IPS-18c (cell line): ENCODE measurements around the gene SLC22A14.

Source experiments
- H3K4me3 ChIP-seq: 2 replicates; pipeline ENCODE4 v1.7.0; 2013; ENCODE audit warnings: low read depth, mild to moderate bottlenecking, low read length, moderate library complexity; ENCODE audit not compliant: insufficient read depth
- H3K9me3 ChIP-seq: one replicate; pipeline ENCODE4 v1.6.1; 2013; ENCODE audit warnings: mild to moderate bottlenecking, low read length, moderate library complexity; ENCODE audit not compliant: control insufficient read depth, insufficient read depth

Gene SLC22A14

GRCh38 chr3:38297947-38298711, 16.0 kb downstream of the SLC22A14 start:
- Histone ChIP-seq H3K9me3 (no peaks in the 10 kb centered on the region), H3K4me3 (no peak overlapping the region)

GRCh38 chr3:38306941-38307340, 24.8 kb downstream of the SLC22A14 start:
- H3K4me3 ChIP-seq, result no peak overlapping the region
- H3K9me3 ChIP-seq, result no peaks in the 10 kb centered on the region

GRCh38 chr3:38307599-38307998, 25.5 kb downstream of the SLC22A14 start:
- Histone ChIP-seq H3K9me3 (no peaks in the 10 kb centered on the region), H3K4me3 (no peak overlapping the region)

- Histone ChIP-seq H3K4me3 (no peak overlapping the region), H3K9me3 (no peaks in the 10 kb centered on the region)
These were observed 26.4 kb downstream of the SLC22A14 start for GRCh38 chr3:38308456-38308855.

GRCh38 chr3:38311476-38311875, 29.4 kb downstream of the SLC22A14 start:
- H3K9me3 ChIP-seq, result no peaks in the 10 kb centered on the region
- no peak overlapping the region for H3K4me3 ChIP-seq

- Histone ChIP-seq H3K4me3 (no peak overlapping the region), H3K9me3 (no peaks in the 10 kb centered on the region)
These were observed 29.8 kb downstream of the SLC22A14 start for GRCh38 chr3:38311941-38312340.

- no peaks in the 10 kb centered on the region for H3K9me3 ChIP-seq
- no peak overlapping the region for H3K4me3 ChIP-seq
These were observed 30.3 kb downstream of the SLC22A14 start for GRCh38 chr3:38312356-38312755.

- H3K4me3 ChIP-seq, result no peak overlapping the region
- H3K9me3 ChIP-seq, result no peaks in the 10 kb centered on the region
These were observed 31.2 kb downstream of the SLC22A14 start for GRCh38 chr3:38313263-38313662.

- H3K4me3 ChIP-seq, result no peak overlapping the region
- H3K9me3 ChIP-seq, result no peaks in the 10 kb centered on the region
These were observed 31.6 kb downstream of the SLC22A14 start for GRCh38 chr3:38313695-38314094.

- H3K4me3 ChIP-seq, result no peak overlapping the region
These were observed 32.1 kb downstream of the SLC22A14 start for GRCh38 chr3:38314112-38314763.

GRCh38 chr3:38314764-38315487, 32.8 kb downstream of the SLC22A14 start:
- Histone ChIP-seq H3K9me3 (no peaks in the 10 kb centered on the region), H3K4me3 (no peak overlapping the region)

More at GRCh38 chr3:38314112-38314763, 32.1 kb downstream of the SLC22A14 start:
- no peaks in the 10 kb centered on the region for H3K9me3 ChIP-seq

- Histone ChIP-seq H3K9me3 (no peaks in the 10 kb centered on the region), H3K4me3 (no peak overlapping the region)
These were observed 33.6 kb downstream of the SLC22A14 start for GRCh38 chr3:38315488-38316230.

- Histone ChIP-seq H3K4me3 (no peak overlapping the region), H3K9me3 (no peaks in the 10 kb centered on the region)
These were observed 34.5 kb downstream of the SLC22A14 start for GRCh38 chr3:38316356-38317191.

- Histone ChIP-seq H3K4me3 (no peak overlapping the region), H3K9me3 (no peaks in the 10 kb centered on the region)
These were observed 35.2 kb downstream of the SLC22A14 start for GRCh38 chr3:38317192-38317759.

GRCh38 chr3:38318766-38319671, 36.9 kb downstream of the SLC22A14 start:
- no peaks in the 10 kb centered on the region for H3K9me3 ChIP-seq
- no peak overlapping the region for H3K4me3 ChIP-seq
